ENCODE measurements around the gene EIF2B1. TPM values are rescaled to one million over a fixed set of nuclear protein-coding genes. Genes with fewer than 3 reads are reported as not detected.

The EIF2B1 gene
- total and polyA plus RNA-seq, 9 of the 15 experiments (the other 6 are each of a cell fraction or from before 2014, with no cell fraction given), result 35.7 to 195 (median 67.8) TPM

- TF ChIP-seq SMARCE1 (IDR thresholded peaks at IDR 0.05), result no peak
- TF ChIP-seq PRDM10 (IDR thresholded peaks at IDR 0.05; ENCODE audit: partially characterized antibody), result no peak
- no peak for TF ChIP-seq STAT5B (CRISPR knock-in tag; IDR thresholded peaks at IDR 0.05)
- no peak for TF ChIP-seq DNMT1 (IDR thresholded peaks at IDR 0.05)
- TF ChIP-seq UBTF (IDR thresholded peaks at IDR 0.05; ENCODE audit: borderline replicate concordance in 1 of 2, low read depth in 2 of 2, low read length in 2 of 2), result peak; percentile 41 to 73; a peak in 1 of 4 replicates
- peak; percentile 86 for TF ChIP-seq POLR2H (tag; IDR thresholded peaks at IDR 0.05; ENCODE audit: low read depth)
- no peak for TF ChIP-seq NCOA4 (IDR thresholded peaks at IDR 0.05; ENCODE audit: partially characterized antibody)
- no peak for TF ChIP-seq MAFG (tag; conservative IDR thresholded peaks at IDR 0.05)
- TF ChIP-seq CBX1 (IDR thresholded peaks at IDR 0.05; ENCODE audit: low read depth), result no peak; the same call in 1 of the 2 replicates
- no peak for TF ChIP-seq ZNF589 (CRISPR knock-in tag; IDR thresholded peaks at IDR 0.05; ENCODE audit: low read depth)
- TF ChIP-seq RBBP5 (IDR thresholded peaks at IDR 0.05; ENCODE audit: borderline replicate concordance, insufficient read depth, low read length, poor library complexity, severe bottlenecking), result peak; percentile 91
- TF ChIP-seq MYC (IDR thresholded peaks at IDR 0.05; ENCODE audit: low read depth, low read length), result peak; percentile 99
- TF ChIP-seq MYC (CRISPR knock-in tag; IDR thresholded peaks at IDR 0.05; ENCODE audit: borderline replicate concordance, low read depth), result peak; percentile 58; the same call in 1 of the 2 replicates
- no peak for TF ChIP-seq SP2 (IDR thresholded peaks at IDR 0.05; ENCODE audit: extremely low read depth, low read depth, low read length, poor library complexity, severe bottlenecking)
- no peak for TF ChIP-seq U2AF2 (optimal IDR thresholded peaks at IDR 0.05; ENCODE audit: low read depth, low read length)
- no peak for TF ChIP-seq BRF1 (IDR thresholded peaks at IDR 0.05; ENCODE audit: borderline replicate concordance, extremely low read depth, insufficient read length)
- peak; percentile 90 for TF ChIP-seq ETV1 (tag; conservative IDR thresholded peaks at IDR 0.05; ENCODE audit: low read depth)
- TF ChIP-seq ZNF551 (CRISPR knock-in tag; IDR thresholded peaks at IDR 0.05), result no peak
- TF ChIP-seq ZNF511 (CRISPR knock-in tag; IDR thresholded peaks at IDR 0.05), result no peak; the same call in 1 of the 2 replicates
- no peak for TF ChIP-seq ZNF696 (CRISPR knock-in tag; conservative IDR thresholded peaks at IDR 0.05)
- TF ChIP-seq SOX6 (IDR thresholded peaks at IDR 0.05), result no peak
These were observed at the start of gene EIF2B1, which contains the start of gene GTF2H3 (continued) for GRCh38 chr12:123633379-123634141.
